ENCODE measurements around the gene IMPACT. TPM values are rescaled to one million over a fixed set of nuclear protein-coding genes. Genes with fewer than 3 reads are reported as not detected.

IMPACT gene
- total and polyA plus RNA-seq, 2 donors = 17.1 to 17.5 TPM

GRCh38 chr18:24432618-24433017 lies 6.1 kb downstream of the IMPACT start:
- H3K9me3 ChIP-seq (ENCODE audit: control insufficient read depth in 2 of 2, insufficient read depth in 1 of 2, low read length in 1 of 2) = no peaks in the 10 kb centered on the region
- H3K4me1 ChIP-seq (ENCODE audit: control insufficient read depth in 2 of 2, insufficient read depth in 2 of 2, low read length in 2 of 2) = no peaks in the 10 kb centered on the region
- H3K27me3 ChIP-seq (ENCODE audit: control insufficient read depth in 2 of 2, insufficient read depth in 1 of 2, low read length in 1 of 2) = no peaks in the 10 kb centered on the region
- no peak for DNase-seq (ENCODE audit: low read depth in 6 of 9, low spot score in 9 of 9)
- peaks cover 0 to 2% of the 10 kb centered on the region in 2 donors for H3K36me3 ChIP-seq (ENCODE audit: control insufficient read depth in 2 of 2, insufficient read depth in 2 of 2, low read length in 1 of 2)
- 95% methylated on average over 3 of the region's 3 CpGs for WGBS
- H3K27ac ChIP-seq (ENCODE audit: low read depth in 1 of 2, low read length in 1 of 2) = no peak overlapping the region
- H3K4me3 ChIP-seq (ENCODE audit: low read length in 2 of 2) = no peak overlapping the region

DNA sequence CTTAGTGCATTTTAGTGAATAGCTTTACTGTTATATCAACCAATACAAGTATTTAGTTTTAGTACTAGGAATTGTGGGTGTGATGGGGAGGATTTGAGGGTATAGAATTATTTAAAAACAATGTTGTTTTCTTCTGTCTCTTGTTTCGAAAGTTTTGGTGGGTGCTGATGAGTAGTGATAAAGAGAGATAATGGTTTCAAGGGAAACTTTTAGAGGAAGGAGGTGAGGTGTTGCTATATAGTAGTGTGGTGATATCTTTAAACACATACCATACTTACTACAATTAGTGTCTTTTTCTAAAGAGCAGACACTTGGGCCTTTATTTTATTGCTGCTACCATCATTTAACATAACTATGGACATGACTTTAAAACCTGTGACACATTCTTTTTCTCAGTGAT lies 10.5 kb downstream of the IMPACT start:
- no peak for DNase-seq (ENCODE audit: low read depth in 6 of 9, low spot score in 9 of 9)
- Histone ChIP-seq H3K36me3 (ENCODE audit: control insufficient read depth in 2 of 2, insufficient read depth in 2 of 2, low read length in 1 of 2) (peaks cover 3 to 9% of the 10 kb centered on the region in 2 donors), H3K4me1 (ENCODE audit: control insufficient read depth in 2 of 2, insufficient read depth in 2 of 2, low read length in 2 of 2) (no peaks in the 10 kb centered on the region), H3K9me3 (ENCODE audit: control insufficient read depth in 2 of 2, insufficient read depth in 1 of 2, low read length in 1 of 2) (no peaks in the 10 kb centered on the region), H3K27ac (ENCODE audit: low read depth in 1 of 2, low read length in 1 of 2) (no peak overlapping the region), H3K27me3 (ENCODE audit: control insufficient read depth in 2 of 2, insufficient read depth in 1 of 2, low read length in 1 of 2) (no peaks in the 10 kb centered on the region), H3K4me3 (ENCODE audit: low read length in 2 of 2) (no peak overlapping the region)
- 97% methylated on average over 1 of the region's 1 CpG for WGBS

- no peak for DNase-seq (ENCODE audit: low read depth in 6 of 9, low spot score in 9 of 9)
- Histone ChIP-seq H3K27me3 (ENCODE audit: control insufficient read depth in 2 of 2, insufficient read depth in 1 of 2, low read length in 1 of 2) (no peaks in the 10 kb centered on the region), H3K9me3 (ENCODE audit: control insufficient read depth in 2 of 2, insufficient read depth in 1 of 2, low read length in 1 of 2) (no peaks in the 10 kb centered on the region), H3K4me1 (ENCODE audit: control insufficient read depth in 2 of 2, insufficient read depth in 2 of 2, low read length in 2 of 2) (no peaks in the 10 kb centered on the region), H3K27ac (ENCODE audit: low read depth in 1 of 2, low read length in 1 of 2) (no peak overlapping the region), H3K4me3 (ENCODE audit: low read length in 2 of 2) (no peak overlapping the region), H3K36me3 (ENCODE audit: control insufficient read depth in 2 of 2, insufficient read depth in 2 of 2, low read length in 1 of 2) (peaks cover 4 to 15% of the 10 kb centered on the region in 2 donors)
- WGBS = 28% methylated on average over 2 of the region's 2 CpGs
Observed at GRCh38 chr18:24443870-24444269, 17.4 kb downstream of the IMPACT start.

DNA sequence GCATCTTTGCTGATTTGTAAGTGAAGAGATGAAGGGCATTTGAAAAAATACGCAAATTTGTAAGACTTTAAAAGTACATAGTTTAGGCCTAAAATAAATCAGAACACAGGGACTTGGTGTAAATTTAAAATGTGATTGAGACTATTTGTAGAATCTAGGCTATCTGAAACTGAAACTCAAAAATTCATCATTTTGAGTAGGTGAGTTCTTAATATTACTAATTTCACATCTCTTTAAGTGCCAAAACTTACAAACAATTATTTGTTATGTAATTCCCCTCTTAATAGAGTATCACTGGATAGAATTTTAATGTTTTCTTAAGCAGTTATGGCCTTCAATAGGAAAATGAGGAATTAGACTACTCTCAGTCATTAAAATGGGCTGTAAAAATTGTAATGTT lies 20.0 kb downstream of the IMPACT start:
- H3K4me3 ChIP-seq (ENCODE audit: low read length in 2 of 2) = no peak overlapping the region
- no peak for DNase-seq (ENCODE audit: low read depth in 6 of 9, low spot score in 9 of 9)
- WGBS = 96% methylated on average over 1 of the region's 1 CpG
- H3K36me3 ChIP-seq (ENCODE audit: control insufficient read depth in 2 of 2, insufficient read depth in 2 of 2, low read length in 1 of 2) = peaks cover 4 to 18% of the 10 kb centered on the region in 2 donors
- no peaks in the 10 kb centered on the region for H3K27me3 ChIP-seq (ENCODE audit: control insufficient read depth in 2 of 2, insufficient read depth in 1 of 2, low read length in 1 of 2)
- no peak overlapping the region for H3K27ac ChIP-seq (ENCODE audit: low read depth in 1 of 2, low read length in 1 of 2)
- H3K9me3 ChIP-seq (ENCODE audit: control insufficient read depth in 2 of 2, insufficient read depth in 1 of 2, low read length in 1 of 2) = no peaks in the 10 kb centered on the region
- no peaks in the 10 kb centered on the region for H3K4me1 ChIP-seq (ENCODE audit: control insufficient read depth in 2 of 2, insufficient read depth in 2 of 2, low read length in 2 of 2)

DNA sequence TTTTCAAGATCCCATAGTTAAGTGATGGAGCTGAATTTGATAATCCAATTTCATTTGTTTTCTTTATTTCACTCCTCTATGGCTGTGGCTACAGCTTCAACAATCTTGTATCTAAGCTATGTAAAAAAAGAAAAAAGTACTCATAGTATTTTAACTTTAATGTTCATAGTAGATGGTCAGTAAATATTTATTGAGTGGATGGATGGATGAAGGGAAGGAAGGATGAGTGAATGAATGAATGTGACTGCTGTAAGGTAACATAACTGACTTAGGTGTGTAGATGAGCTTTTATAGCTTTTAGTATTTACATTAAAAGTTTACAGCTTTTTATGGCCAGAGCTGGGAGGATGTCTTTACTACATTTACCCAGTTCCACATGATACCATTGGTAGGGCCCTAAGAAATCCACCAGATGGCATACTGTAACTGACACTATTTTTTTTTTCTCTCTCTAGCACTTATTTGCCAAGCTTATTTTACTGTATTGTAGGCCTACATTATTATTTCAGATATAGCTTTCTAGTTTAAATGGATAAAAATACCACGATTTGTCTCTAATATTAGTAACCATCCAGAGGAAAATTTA lies 20.6 kb downstream of the IMPACT start:
- Histone ChIP-seq H3K4me3 (ENCODE audit: low read length in 2 of 2) (no peak overlapping the region), H3K27ac (ENCODE audit: low read depth in 1 of 2, low read length in 1 of 2) (no peak overlapping the region), H3K4me1 (ENCODE audit: control insufficient read depth in 2 of 2, insufficient read depth in 2 of 2, low read length in 2 of 2) (no peaks in the 10 kb centered on the region), H3K27me3 (ENCODE audit: control insufficient read depth in 2 of 2, insufficient read depth in 1 of 2, low read length in 1 of 2) (no peaks in the 10 kb centered on the region), H3K36me3 (ENCODE audit: control insufficient read depth in 2 of 2, insufficient read depth in 2 of 2, low read length in 1 of 2) (peaks cover 4 to 16% of the 10 kb centered on the region in 2 donors), H3K9me3 (ENCODE audit: control insufficient read depth in 2 of 2, insufficient read depth in 1 of 2, low read length in 1 of 2) (no peaks in the 10 kb centered on the region)
- WGBS = 100% methylated on average over 1 of the region's 1 CpG
- no peak for DNase-seq (ENCODE audit: low read depth in 6 of 9, low spot score in 9 of 9)

DNA sequence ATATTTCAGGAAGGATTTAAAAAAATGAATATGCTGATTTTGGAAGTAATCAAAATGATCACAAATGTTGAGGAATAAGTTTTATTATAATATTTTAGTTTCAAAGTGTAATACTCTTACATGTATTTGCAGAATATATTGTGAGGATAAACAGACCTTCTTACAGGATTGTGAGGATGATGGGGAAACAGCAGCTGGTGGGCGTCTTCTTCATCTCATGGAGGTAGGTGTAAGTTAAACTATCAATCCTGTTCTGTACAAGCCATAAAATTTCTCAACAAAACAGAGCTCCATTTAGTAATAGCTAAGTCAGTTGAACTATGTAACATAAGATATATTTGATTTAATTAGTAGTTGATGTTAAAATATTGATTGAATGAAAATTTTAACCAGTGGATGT lies 21.5 kb downstream of the IMPACT start:
- Histone ChIP-seq H3K36me3 (ENCODE audit: control insufficient read depth in 2 of 2, insufficient read depth in 2 of 2, low read length in 1 of 2) (peaks cover 4 to 16% of the 10 kb centered on the region in 2 donors), H3K27me3 (ENCODE audit: control insufficient read depth in 2 of 2, insufficient read depth in 1 of 2, low read length in 1 of 2) (no peaks in the 10 kb centered on the region), H3K4me1 (ENCODE audit: control insufficient read depth in 2 of 2, insufficient read depth in 2 of 2, low read length in 2 of 2) (no peaks in the 10 kb centered on the region), H3K9me3 (ENCODE audit: control insufficient read depth in 2 of 2, insufficient read depth in 1 of 2, low read length in 1 of 2) (no peaks in the 10 kb centered on the region), H3K27ac (ENCODE audit: low read depth in 1 of 2, low read length in 1 of 2) (no peak overlapping the region), H3K4me3 (ENCODE audit: low read length in 2 of 2) (no peak overlapping the region)
- 99% methylated on average over 1 of the region's 1 CpG for whole genome bisulfite sequencing
- DNase-seq (ENCODE audit: low read depth in 6 of 9, low spot score in 9 of 9) = no peak

DNA sequence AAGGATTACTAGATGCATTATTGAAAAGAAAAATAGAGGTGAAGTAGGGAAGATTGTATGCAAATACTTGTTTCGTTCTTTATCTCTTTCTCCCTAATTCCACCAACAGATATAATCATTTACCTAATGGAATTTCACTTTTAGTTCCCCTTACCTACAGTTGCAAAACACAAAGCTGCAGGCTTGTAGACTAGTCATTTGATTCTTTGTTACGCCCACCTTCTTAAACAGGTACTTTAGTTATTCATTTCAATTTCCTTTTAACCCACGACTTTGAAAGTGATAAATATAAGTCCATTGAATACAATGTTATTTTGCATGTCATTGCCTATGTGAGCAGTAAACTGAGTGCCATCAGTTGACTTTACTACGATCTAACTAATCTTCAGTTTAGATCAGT lies 30.1 kb downstream of the IMPACT start:
- Histone ChIP-seq H3K4me1 (ENCODE audit: control insufficient read depth in 2 of 2, insufficient read depth in 2 of 2, low read length in 2 of 2) (no peaks in the 10 kb centered on the region), H3K4me3 (ENCODE audit: low read length in 2 of 2) (no peak overlapping the region)
- 96% methylated on average over 4 of the region's 4 CpGs for WGBS

GRCh38 chr18:24459772-24460171 lies 33.3 kb downstream of the IMPACT start:
- H3K27me3 ChIP-seq (ENCODE audit: control insufficient read depth in 2 of 2, insufficient read depth in 1 of 2, low read length in 1 of 2) = no peaks in the 10 kb centered on the region
- no peak for DNase-seq (ENCODE audit: low read depth in 6 of 9, low spot score in 9 of 9)
- H3K4me1 ChIP-seq (ENCODE audit: control insufficient read depth in 2 of 2, insufficient read depth in 2 of 2, low read length in 2 of 2) = no peaks in the 10 kb centered on the region
- H3K36me3 ChIP-seq (ENCODE audit: control insufficient read depth in 2 of 2, insufficient read depth in 2 of 2, low read length in 1 of 2) = no peaks in the 10 kb centered on the region
- H3K27ac ChIP-seq (ENCODE audit: low read depth in 1 of 2, low read length in 1 of 2) = no peak overlapping the region
- no peaks in the 10 kb centered on the region for H3K9me3 ChIP-seq (ENCODE audit: control insufficient read depth in 2 of 2, insufficient read depth in 1 of 2, low read length in 1 of 2)
- 95% methylated on average over 4 of the region's 4 CpGs for WGBS
- no peak overlapping the region for H3K4me3 ChIP-seq (ENCODE audit: low read length in 2 of 2)

More for the DNA sequence above, 30.1 kb downstream of the IMPACT start:
- no peak for DNase-seq (ENCODE audit: low read depth in 6 of 9, low spot score in 9 of 9)
- no peaks in the 10 kb centered on the region for H3K27me3 ChIP-seq (ENCODE audit: control insufficient read depth in 2 of 2, insufficient read depth in 1 of 2, low read length in 1 of 2)
- H3K36me3 ChIP-seq (ENCODE audit: control insufficient read depth in 2 of 2, insufficient read depth in 2 of 2, low read length in 1 of 2) = no peaks in the 10 kb centered on the region
- H3K9me3 ChIP-seq (ENCODE audit: control insufficient read depth in 2 of 2, insufficient read depth in 1 of 2, low read length in 1 of 2) = no peaks in the 10 kb centered on the region
- no peak overlapping the region for H3K27ac ChIP-seq (ENCODE audit: low read depth in 1 of 2, low read length in 1 of 2)

DNA sequence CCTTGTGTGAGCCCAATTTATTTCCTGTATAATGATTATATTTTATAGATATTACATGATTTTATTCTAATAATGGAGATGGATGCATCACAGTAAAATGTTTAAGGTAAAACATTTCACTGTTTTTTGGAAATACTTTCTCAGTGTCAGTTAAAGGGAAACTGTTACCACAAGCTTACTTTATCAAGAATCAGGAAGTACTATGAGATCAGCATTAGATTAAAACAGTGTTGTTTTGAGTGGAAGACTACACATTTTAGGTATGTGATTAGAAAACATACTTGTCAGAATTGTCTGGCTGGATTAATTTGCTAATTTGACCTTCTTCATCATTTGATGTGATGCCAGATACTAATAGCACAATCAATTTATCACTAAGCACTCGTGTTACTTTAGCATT lies 33.9 kb downstream of the IMPACT start, which contains the start of gene HRH4:
Gene HRH4, plus strand, starts transcription at position 250 of the 400 bp plus-strand sequence. Its CDS starts 92 bp downstream, at position 342.
- WGBS = 28% methylated on average over 1 of the region's 1 CpG
- no peaks in the 10 kb centered on the region for H3K27me3 ChIP-seq (ENCODE audit: control insufficient read depth in 2 of 2, insufficient read depth in 1 of 2, low read length in 1 of 2)
- H3K27ac ChIP-seq (ENCODE audit: low read depth in 1 of 2, low read length in 1 of 2) = no peak within 1 kb of the TSS
- DNase-seq (ENCODE audit: low read depth in 6 of 9, low spot score in 9 of 9) = no peak
- H3K4me1 ChIP-seq (ENCODE audit: control insufficient read depth in 2 of 2, insufficient read depth in 2 of 2, low read length in 2 of 2) = no peaks in the 10 kb centered on the region
- no peaks in the 10 kb centered on the region for H3K9me3 ChIP-seq (ENCODE audit: control insufficient read depth in 2 of 2, insufficient read depth in 1 of 2, low read length in 1 of 2)
- no peak within 1 kb of the TSS for H3K4me3 ChIP-seq (ENCODE audit: low read length in 2 of 2)
- H3K36me3 ChIP-seq (ENCODE audit: control insufficient read depth in 2 of 2, insufficient read depth in 2 of 2, low read length in 1 of 2) = no peaks in the 10 kb centered on the region
